Hepatocyte (in vitro differentiated cells): ENCODE measurements around the gene F11R. TPM values are rescaled to one million over a fixed set of nuclear protein-coding genes. Genes with fewer than 3 reads are reported as not detected.

Experiments
- DNase-seq: peaks from one replicate; pipeline ENCODE4 v3.0.0-alpha.2; 2016; ENCODE audit warnings: low spot score
- H2AFZ ChIP-seq: fragments of 200-600 bp; sonication (generic); 2 replicates; pipeline ENCODE4 v1.6.0; 2016; ENCODE audit warnings: antibody characterized with exemption, mild to moderate bottlenecking
- H3K27ac ChIP-seq: fragments of 200-600 bp; sonication (generic); 2 replicates; pipeline ENCODE4 v1.5.1; 2016; ENCODE audit warnings: mild to moderate bottlenecking
- H3K27me3 ChIP-seq: fragments of 200-600 bp; sonication (generic); 2 replicates; pipeline ENCODE4 v1.6.1; 2016
- H3K36me3 ChIP-seq: fragments of 200-600 bp; sonication (generic); replicated peaks from 2 replicates; pipeline ENCODE4 v1.5.1; 2016; ENCODE audit warnings: low read depth; ENCODE audit not compliant: insufficient read depth
- H3K4me1 ChIP-seq: fragments of 200-600 bp; sonication (generic); 2 replicates; pipeline ENCODE4 v1.5.1; 2016; ENCODE audit warnings: mild to moderate bottlenecking, moderate library complexity; ENCODE audit not compliant: insufficient read depth
- H3K4me2 ChIP-seq: fragments of 200-600 bp; sonication (generic); 2 replicates; pipeline ENCODE4 v1.6.0; 2016
- H3K4me3 ChIP-seq: fragments of 200-600 bp; sonication (generic); 2 replicates; pipeline ENCODE4 v1.5.1; 2016; ENCODE audit warnings: mild to moderate bottlenecking
- H3K79me2 ChIP-seq: fragments of 200-600 bp; sonication (generic); 2 replicates; pipeline ENCODE4 v1.6.0; 2017; ENCODE audit warnings: mild to moderate bottlenecking
- H3K9me2 ChIP-seq: fragments of 200-600 bp; sonication (generic); replicated peaks from 2 replicates; pipeline ENCODE4 v1.6.0; 2017; ENCODE audit warnings: mild to moderate bottlenecking; ENCODE audit not compliant: insufficient read depth
- H3K9me3 ChIP-seq: fragments of 200-600 bp; sonication (generic); 2 replicates; pipeline ENCODE4 v1.5.1; 2016; ENCODE audit warnings: low read depth, mild to moderate bottlenecking
- H4K20me1 ChIP-seq: fragments of 200-600 bp; sonication (generic); 2 replicates; pipeline ENCODE4 v1.6.0; 2016; ENCODE audit warnings: mild to moderate bottlenecking; ENCODE audit not compliant: insufficient read depth, poor library complexity, severe bottlenecking
- EZH2 ChIP-seq: fragments of 200-600 bp; sonication (generic); IDR thresholded peaks from 2 replicates; pipeline ENCODE4 v1.6.1; 2016; ENCODE audit warnings: antibody characterized with exemption, mild to moderate bottlenecking, borderline replicate concordance
- EZH2phosphoT487 ChIP-seq: fragments of 200-600 bp; sonication (generic); IDR thresholded peaks from one replicate; pipeline ENCODE4 v1.6.1; 2018; ENCODE audit warnings: antibody characterized with exemption, mild to moderate bottlenecking, low read depth, moderate library complexity; ENCODE audit not compliant: unreplicated experiment, severe bottlenecking
- WGBS: methylation state at CpG from one replicate; pipeline ENCODE4 v1.1.6; 2016; ENCODE audit warnings: low lambda C conversion rate; ENCODE audit errors: missing lambda C conversion rate; 5-methylcytosine and 5-hydroxymethylcytosine counted together
- polyA plus RNA-seq: library from polyadenylated mRNA; unstranded; fragments of >200 nt; fragmentation: Nextera tagmentation; extraction: Ambion mirVana; gene quantifications from 2 replicates; pipeline ENCODE4 v1.2.1, GENCODE V29; 2016
- total RNA-seq: library from RNA; depleted of rRNA; stranded (reverse); fragments of >200 nt; gene quantifications from 2 replicates; pipeline ENCODE4 v1.2.3, GENCODE V29; 2014
- TF ChIP-seq, protein P1 (sequence below): fragments of 200-600 bp; sonication (generic); IDR thresholded peaks from 2 replicates; pipeline ENCODE4 v1.5.1; 2016; ENCODE audit warnings: antibody characterized with exemption, mild to moderate bottlenecking; ENCODE audit not compliant: poor library complexity

Gene F11R
- total RNA-seq (140 and 180 TPM in 2 replicates), polyA plus RNA-seq (148 and 149 TPM in 2 replicates)

DNA sequence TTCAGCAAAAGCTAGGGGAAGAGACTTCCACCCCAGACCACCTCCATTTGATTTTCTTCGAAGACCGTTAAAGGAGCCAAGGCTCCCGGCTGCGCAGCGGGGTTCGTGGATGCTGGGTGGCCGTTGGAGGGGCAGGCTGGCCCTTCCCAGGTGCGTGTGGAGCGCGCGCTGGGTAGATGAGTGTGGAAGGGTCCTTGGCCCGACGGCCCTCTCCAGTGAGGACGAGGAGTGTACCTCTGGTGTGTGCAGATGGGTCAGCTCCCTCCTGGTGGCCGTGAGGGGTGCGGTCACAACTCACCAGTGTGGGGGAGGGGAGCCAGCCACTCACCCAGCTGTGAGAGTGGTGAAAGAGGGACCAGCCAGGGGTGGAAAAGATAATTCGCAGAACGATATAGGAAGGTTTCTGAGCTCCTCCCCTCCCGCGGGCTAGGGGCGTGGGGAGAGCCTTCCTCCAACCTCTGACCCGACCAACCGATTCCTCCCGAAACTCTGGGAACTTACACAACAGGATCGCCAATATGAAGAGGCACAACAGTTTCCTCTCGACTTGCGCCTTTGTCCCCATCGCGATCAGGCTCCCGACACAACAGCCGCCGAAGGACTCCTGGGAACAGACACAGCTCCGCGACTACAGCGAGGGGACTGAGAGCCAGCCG, at the start of gene F11R:
F11R (minus strand) TSS at position 644 of the 656 bp plus-strand sequence; CDS start at position 565, 79 bp downstream.
- H3K4me3 ChIP-seq: peak within 1 kb of the TSS; percentile 64
- no peaks in the 10 kb centered on the region for H3K9me2 ChIP-seq
- WGBS: under 1% methylated on average over 33 of the region's 36 CpGs
- TF ChIP-seq, protein P1, sequence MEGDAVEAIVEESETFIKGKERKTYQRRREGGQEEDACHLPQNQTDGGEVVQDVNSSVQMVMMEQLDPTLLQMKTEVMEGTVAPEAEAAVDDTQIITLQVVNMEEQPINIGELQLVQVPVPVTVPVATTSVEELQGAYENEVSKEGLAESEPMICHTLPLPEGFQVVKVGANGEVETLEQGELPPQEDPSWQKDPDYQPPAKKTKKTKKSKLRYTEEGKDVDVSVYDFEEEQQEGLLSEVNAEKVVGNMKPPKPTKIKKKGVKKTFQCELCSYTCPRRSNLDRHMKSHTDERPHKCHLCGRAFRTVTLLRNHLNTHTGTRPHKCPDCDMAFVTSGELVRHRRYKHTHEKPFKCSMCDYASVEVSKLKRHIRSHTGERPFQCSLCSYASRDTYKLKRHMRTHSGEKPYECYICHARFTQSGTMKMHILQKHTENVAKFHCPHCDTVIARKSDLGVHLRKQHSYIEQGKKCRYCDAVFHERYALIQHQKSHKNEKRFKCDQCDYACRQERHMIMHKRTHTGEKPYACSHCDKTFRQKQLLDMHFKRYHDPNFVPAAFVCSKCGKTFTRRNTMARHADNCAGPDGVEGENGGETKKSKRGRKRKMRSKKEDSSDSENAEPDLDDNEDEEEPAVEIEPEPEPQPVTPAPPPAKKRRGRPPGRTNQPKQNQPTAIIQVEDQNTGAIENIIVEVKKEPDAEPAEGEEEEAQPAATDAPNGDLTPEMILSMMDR: peak; percentile 15
- no peak for TF ChIP-seq EZH2phosphoT487
- H3K27me3 ChIP-seq: no peaks in the 10 kb centered on the region
- H2AFZ ChIP-seq: peak within 1 kb of the TSS; percentile 26
- H3K4me1 ChIP-seq: peaks cover 17% of the 10 kb centered on the region
- H4K20me1 ChIP-seq: peaks cover 7% of the 10 kb centered on the region
- H3K9me3 ChIP-seq: no peaks in the 10 kb centered on the region
- peak within 1 kb of the TSS; percentile 76 for H3K4me2 ChIP-seq
- no peaks in the 10 kb centered on the region for H3K36me3 ChIP-seq
- peak within 1 kb of the TSS; percentile 99 for H3K27ac ChIP-seq
- H3K79me2 ChIP-seq: peaks cover 43% of the 10 kb centered on the region
- DNase-seq: peak; percentile 90

DNA sequence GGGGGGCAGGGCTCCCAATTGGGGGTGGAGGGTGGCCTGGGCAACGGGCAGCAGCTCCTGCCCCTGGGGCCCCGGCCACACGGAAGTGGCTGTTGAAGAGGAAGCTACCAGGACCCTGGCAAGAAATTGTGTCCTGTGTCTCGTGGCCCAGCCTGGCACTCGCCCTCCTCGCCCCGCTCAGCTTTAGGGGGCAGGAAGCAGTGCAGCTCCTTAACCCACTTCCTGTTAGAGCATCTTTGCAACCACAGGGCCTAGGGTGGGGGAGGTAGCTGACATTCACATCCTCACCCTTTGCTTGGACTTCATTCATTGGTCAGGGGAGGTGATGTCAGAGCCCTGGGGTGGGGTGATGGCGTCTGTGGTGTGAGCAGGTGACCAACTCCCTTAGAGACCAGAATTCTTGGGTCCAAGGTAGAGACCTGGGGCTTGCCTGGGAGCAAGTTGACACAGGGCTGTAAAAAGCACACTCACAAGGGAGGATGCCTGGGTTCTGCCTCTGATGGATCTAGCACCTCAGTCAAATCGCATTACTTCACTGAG, 48.8 kb upstream of the F11R start, which contains the start of gene ARHGAP30:
ARHGAP30 (minus strand) TSS at position 161 of the 540 bp plus-strand sequence. CDS start 267 bp downstream, outside the sequence.
- no peaks in the 10 kb centered on the region for H3K79me2 ChIP-seq
- H2AFZ ChIP-seq: no peak within 1 kb of the TSS
- TF ChIP-seq, protein P1: no peak
- no peak for TF ChIP-seq EZH2
- TF ChIP-seq EZH2phosphoT487: no peak
- no peaks in the 10 kb centered on the region for H3K9me2 ChIP-seq
- WGBS: 91% methylated on average over 9 of the region's 9 CpGs
- no peaks in the 10 kb centered on the region for H4K20me1 ChIP-seq
- no peak within 1 kb of the TSS for H3K4me2 ChIP-seq
- no peak within 1 kb of the TSS for H3K27ac ChIP-seq
- H3K4me3 ChIP-seq: no peak within 1 kb of the TSS
- no peaks in the 10 kb centered on the region for H3K4me1 ChIP-seq
- no peak for DNase-seq
- no peaks in the 10 kb centered on the region for H3K27me3 ChIP-seq
- no peaks in the 10 kb centered on the region for H3K9me3 ChIP-seq
- no peaks in the 10 kb centered on the region for H3K36me3 ChIP-seq

DNA sequence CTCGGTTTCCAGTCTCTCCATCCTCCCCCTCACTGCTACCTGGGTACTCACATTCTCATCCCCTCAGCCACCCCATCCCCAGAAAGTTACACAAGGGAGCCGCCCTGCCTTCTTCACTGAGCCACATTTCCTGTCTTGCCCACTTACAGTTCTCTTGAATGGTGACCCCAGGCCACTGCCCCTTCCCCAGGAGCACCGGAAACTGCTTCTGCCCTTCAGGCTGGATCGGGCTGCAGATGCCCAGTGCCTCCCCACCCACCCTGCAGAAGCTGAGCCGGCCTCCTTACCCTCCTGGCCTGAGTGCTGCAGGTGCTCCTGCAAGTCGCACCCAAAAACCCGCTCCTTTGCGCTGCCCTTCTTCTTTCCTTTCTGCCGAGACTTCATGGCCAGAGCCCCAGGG, 48.3 kb upstream of the F11R start:
- Histone ChIP-seq H3K4me3 (no peak overlapping the region), H3K4me2 (no peak overlapping the region), H3K79me2 (no peaks in the 10 kb centered on the region), H3K27ac (no peak overlapping the region), H3K27me3 (peaks cover 2% of the 10 kb centered on the region), H4K20me1 (no peaks in the 10 kb centered on the region), H3K9me3 (no peaks in the 10 kb centered on the region), H3K36me3 (no peaks in the 10 kb centered on the region), H3K9me2 (no peaks in the 10 kb centered on the region), H3K4me1 (no peaks in the 10 kb centered on the region), H2AFZ (no peak overlapping the region)
- DNase-seq: peak; percentile 5
- TF ChIP-seq, protein P1: no peak
- TF ChIP-seq EZH2phosphoT487 (no peak), EZH2 (no peak)
- WGBS: 89% methylated on average over 9 of the region's 9 CpGs
